BE2C (cell line): ENCODE data around the gene TCEA3.

Experiments used
- DNase-seq: peaks from one replicate; pipeline ENCODE4 v3.0.0-alpha.2; 2020
- H3K27me3 ChIP-seq: fragments of 250-450 bp; sonication (Bioruptor Pico); 2 replicates; pipeline ENCODE4 v1.5.1; 2020; ENCODE audit warnings: mild to moderate bottlenecking
- H3K36me3 ChIP-seq: fragments of 250-450 bp; sonication (Bioruptor Pico); 2 replicates; pipeline ENCODE4 v1.5.1; 2020; ENCODE audit warnings: mild to moderate bottlenecking
- H3K4me1 ChIP-seq: fragments of 250-450 bp; sonication (Bioruptor Pico); 2 replicates; pipeline ENCODE4 v1.5.1; 2020
- H3K4me3 ChIP-seq: 2 replicates; pipeline ENCODE4 v1.5.1; 2011; ENCODE audit warnings: low read depth, low read length
- H3K9me3 ChIP-seq: fragments of 250-450 bp; sonication (Bioruptor Pico); 2 replicates; pipeline ENCODE4 v1.5.1; 2020
- CTCF ChIP-seq: IDR thresholded peaks from 2 replicates; pipeline ENCODE4 v1.5.1; 2012; ENCODE audit warnings: mild to moderate bottlenecking, low read depth, low read length

TCEA3 gene

GRCh38 chr1:23394684-23395083, 29.9 kb downstream of the TCEA3 start:
- Histone ChIP-seq H3K36me3 (no peaks in the 10 kb centered on the region), H3K9me3 (no peaks in the 10 kb centered on the region), H3K27me3 (no peaks in the 10 kb centered on the region), H3K4me1 (peaks cover 11% of the 10 kb centered on the region), H3K4me3 (no peak overlapping the region)
- no peak for TF ChIP-seq CTCF
- peak; percentile 45 for DNase-seq

GRCh38 chr1:23394181-23394580, 30.4 kb downstream of the TCEA3 start:
- Histone ChIP-seq H3K36me3 (no peaks in the 10 kb centered on the region), H3K4me1 (peaks cover 11% of the 10 kb centered on the region), H3K27me3 (no peaks in the 10 kb centered on the region), H3K9me3 (no peaks in the 10 kb centered on the region), H3K4me3 (no peak overlapping the region)
- TF ChIP-seq CTCF, result no peak
- peak; percentile 15 for DNase-seq

GRCh38 chr1:23393706-23394105, 30.8 kb downstream of the TCEA3 start:
- H3K27me3 ChIP-seq, result no peaks in the 10 kb centered on the region

GRCh38 chr1:23392125-23392855, 32.3 kb downstream of the TCEA3 start:
- Histone ChIP-seq H3K4me1 (peaks cover 11% of the 10 kb centered on the region), H3K4me3 (no peak overlapping the region), H3K27me3 (no peaks in the 10 kb centered on the region), H3K9me3 (no peaks in the 10 kb centered on the region), H3K36me3 (no peaks in the 10 kb centered on the region)
- TF ChIP-seq CTCF, result no peak
- no peak for DNase-seq

More at GRCh38 chr1:23393706-23394105, 30.8 kb downstream of the TCEA3 start:
- H3K4me3 ChIP-seq, result no peak overlapping the region
- DNase-seq, result peak; percentile 42
- no peaks in the 10 kb centered on the region for H3K36me3 ChIP-seq
- peaks cover 11% of the 10 kb centered on the region for H3K4me1 ChIP-seq
- no peaks in the 10 kb centered on the region for H3K9me3 ChIP-seq
- no peak for TF ChIP-seq CTCF

- Histone ChIP-seq H3K4me1 (peaks cover 10% of the 10 kb centered on the region), H3K4me3 (no peak overlapping the region), H3K9me3 (no peaks in the 10 kb centered on the region), H3K36me3 (no peaks in the 10 kb centered on the region), H3K27me3 (no peaks in the 10 kb centered on the region)
- TF ChIP-seq CTCF, result no peak
- DNase-seq, result no peak
These were observed 34.7 kb downstream of the TCEA3 start for GRCh38 chr1:23389837-23390321.

- H3K27me3 ChIP-seq, result no peaks in the 10 kb centered on the region
- no peak for TF ChIP-seq CTCF
- DNase-seq, result no peak
These were observed 37.1 kb downstream of the TCEA3 start for GRCh38 chr1:23387494-23387893.

More at GRCh38 chr1:23387494-23387893, 37.1 kb downstream of the TCEA3 start:
- Histone ChIP-seq H3K4me3 (no peak overlapping the region), H3K9me3 (no peaks in the 10 kb centered on the region), H3K36me3 (no peaks in the 10 kb centered on the region), H3K4me1 (no peaks in the 10 kb centered on the region)
